Kidney (tissue), 14 donors: ENCODE measurements around the gene PLEK. TPM values are rescaled to one million over a fixed set of nuclear protein-coding genes. Genes with fewer than 3 reads are reported as not detected.
"Not testable (repeated sequence)": the region's sequence is repeated elsewhere in the genome, so short reads cannot be mapped to it uniquely, and the experiment has no call there.

Source experiments
- DNase-seq, 5 donors: peaks; one replicate each; pipeline ENCODE4 v3.0.0-alpha.2; 2013 to 2020
- FAIRE-seq: peaks from 2 replicates; lab custom pipeline; 2012; peaks lifted over from hg19 to GRCh38; lab: Jason Lieb, UNC
- H3K27ac ChIP-seq, 2 donors: one replicate each; pipeline ENCODE4 v1.7.0; 2013; ENCODE audit warnings: low read depth in 2 of 2, low read length in 2 of 2, inconsistent platforms in 1 of 2
- H3K27me3 ChIP-seq: one replicate; pipeline ENCODE4 v1.7.1; 2013; ENCODE audit warnings: low read length, inconsistent platforms; ENCODE audit not compliant: control insufficient read depth, insufficient read depth
- H3K36me3 ChIP-seq, 3 donors: one replicate each; pipeline versions ENCODE4 v1.7.0 to v1.7.1; 2013; ENCODE audit warnings: low read length in 3 of 3, control low read depth in 1 of 3, inconsistent platforms in 1 of 3; ENCODE audit not compliant: insufficient read depth in 3 of 3, control insufficient read depth in 2 of 3
- H3K4me1 ChIP-seq, 3 donors: one replicate each; pipeline versions ENCODE4 v1.7.0 to v1.7.1; 2013; ENCODE audit warnings: low read length in 3 of 3, inconsistent platforms in 1 of 3, low read depth in 1 of 3; ENCODE audit not compliant: control insufficient read depth in 2 of 3, insufficient read depth in 2 of 3
- H3K4me3 ChIP-seq, 3 donors: one replicate each; pipeline versions ENCODE4 v1.7.0 to v1.8.1; 2013; ENCODE audit warnings: low read length in 3 of 3, control low read depth in 1 of 3, inconsistent platforms in 1 of 3
- H3K9ac ChIP-seq, 3 donors: one replicate each; pipeline versions ENCODE4 v1.7.0 to v1.7.1; 2013; ENCODE audit warnings: low read length in 3 of 3, control low read depth in 1 of 3, inconsistent platforms in 1 of 3
- H3K9me3 ChIP-seq, 3 donors: one replicate each; pipeline versions ENCODE4 v1.7.0 to v1.7.1; 2013; ENCODE audit warnings: low read length in 3 of 3, control low read depth in 1 of 3, inconsistent platforms in 1 of 3; ENCODE audit not compliant: control insufficient read depth in 2 of 3, insufficient read depth in 1 of 3
- intact Hi-C: fragments of 100-400 bp; cut with DNase I; formaldehyde crosslinking; loops from one replicate; pipeline ENCODE4 v1.11.1; 2022
- polyA plus RNA-seq: library from polyadenylated mRNA; stranded (reverse); fragments of 350-450 nt; fragmentation: Illumina TruSeq; extraction: RNeasy Lipid Tissue Mini Kit (QIAGEN cat#74804); gene quantifications from one replicate; pipeline ENCODE4 v1.2.3, GENCODE V29; 2014; ENCODE audit warnings: low read depth, low replicate concordance; ENCODE audit not compliant: insufficient read depth
- total RNA-seq: library from RNA; stranded (reverse); fragmentation: NEBNext Ultra II Directional; extraction: Animal tissue kit (Norgen Biotek cat#: 25700); gene quantifications from one replicate; pipeline ENCODE4 v1.2.1, GENCODE V29; 2021
- TF ChIP-seq, protein P1 (sequence below): IDR thresholded peaks from 3 replicates; pipeline ENCODE4 v1.5.1; 2012; ENCODE audit warnings: mild to moderate bottlenecking, moderate library complexity, borderline replicate concordance; ENCODE audit not compliant: insufficient read depth; ENCODE audit errors: extremely low read depth
- donor health status: control.
- donor health status: control.
- donor health status: control.
- donor health status: control.
- donor health status: control.
- donor health status: DM: yes; HTN: yes; CAD: no.
- donor health status: Normal renal cell carcinoma (clear cell type).

PLEK gene
- total and polyA plus RNA-seq, 2 donors from 2014 or later, result 2.8 to 17.3 TPM

- Histone ChIP-seq H3K27ac (no peak overlapping the region), H3K4me1 (no peaks in the 10 kb centered on the region), H3K9me3 (no peaks in the 10 kb centered on the region), H3K9ac (no peak overlapping the region), H3K4me3 (no peak overlapping the region), H3K27me3 (no peaks in the 10 kb centered on the region), H3K36me3 (no peaks in the 10 kb centered on the region)
- TF ChIP-seq, protein P1, sequence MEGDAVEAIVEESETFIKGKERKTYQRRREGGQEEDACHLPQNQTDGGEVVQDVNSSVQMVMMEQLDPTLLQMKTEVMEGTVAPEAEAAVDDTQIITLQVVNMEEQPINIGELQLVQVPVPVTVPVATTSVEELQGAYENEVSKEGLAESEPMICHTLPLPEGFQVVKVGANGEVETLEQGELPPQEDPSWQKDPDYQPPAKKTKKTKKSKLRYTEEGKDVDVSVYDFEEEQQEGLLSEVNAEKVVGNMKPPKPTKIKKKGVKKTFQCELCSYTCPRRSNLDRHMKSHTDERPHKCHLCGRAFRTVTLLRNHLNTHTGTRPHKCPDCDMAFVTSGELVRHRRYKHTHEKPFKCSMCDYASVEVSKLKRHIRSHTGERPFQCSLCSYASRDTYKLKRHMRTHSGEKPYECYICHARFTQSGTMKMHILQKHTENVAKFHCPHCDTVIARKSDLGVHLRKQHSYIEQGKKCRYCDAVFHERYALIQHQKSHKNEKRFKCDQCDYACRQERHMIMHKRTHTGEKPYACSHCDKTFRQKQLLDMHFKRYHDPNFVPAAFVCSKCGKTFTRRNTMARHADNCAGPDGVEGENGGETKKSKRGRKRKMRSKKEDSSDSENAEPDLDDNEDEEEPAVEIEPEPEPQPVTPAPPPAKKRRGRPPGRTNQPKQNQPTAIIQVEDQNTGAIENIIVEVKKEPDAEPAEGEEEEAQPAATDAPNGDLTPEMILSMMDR, result no peak
- DNase-seq, result no peak
- intact Hi-C loops, result no loop called here
- FAIRE-seq, result no peak
Observed at GRCh38 chr2:68390586-68390985, 25.5 kb downstream of the PLEK start.

GRCh38 chr2:68391099-68391498 is 26.0 kb downstream of the PLEK start:
- Histone ChIP-seq H3K4me3 (no peak overlapping the region), H3K36me3 (no peaks in the 10 kb centered on the region), H3K9me3 (no peaks in the 10 kb centered on the region), H3K27me3 (no peaks in the 10 kb centered on the region), H3K9ac (no peak overlapping the region), H3K4me1 (no peaks in the 10 kb centered on the region), H3K27ac (no peak overlapping the region)
- DNase-seq (no peak), FAIRE-seq (no peak)
- intact Hi-C loops, result no loop called here
- TF ChIP-seq, protein P1, result no peak

DNA sequence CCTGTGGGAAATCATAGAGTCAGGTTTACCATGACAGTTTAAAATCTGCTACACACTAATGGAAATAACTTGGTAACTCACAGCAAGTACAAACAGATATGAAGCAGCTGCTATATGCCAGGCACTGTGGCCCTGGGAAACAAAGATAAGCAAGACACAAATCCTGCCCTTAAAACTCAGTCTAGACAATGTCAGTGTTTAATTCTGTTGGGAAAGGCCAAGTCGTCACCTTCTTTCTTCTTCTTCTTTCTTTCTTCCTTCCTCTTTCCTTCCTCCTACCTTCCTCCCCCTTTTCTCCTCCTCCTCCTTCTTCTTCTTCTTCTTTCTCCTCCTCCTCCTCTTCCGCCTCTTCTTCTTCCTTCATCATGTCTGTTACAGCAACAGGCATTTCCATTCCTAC is 26.8 kb downstream of the PLEK start:
- intact Hi-C loops, result no loop called here
- no peak for DNase-seq
- no peak overlapping the region for H3K9ac ChIP-seq
- no peaks in the 10 kb centered on the region for H3K9me3 ChIP-seq
- H3K36me3 ChIP-seq, result no peaks in the 10 kb centered on the region
- H3K27me3 ChIP-seq, result no peaks in the 10 kb centered on the region
- H3K27ac ChIP-seq, result no peak overlapping the region
- no peaks in the 10 kb centered on the region for H3K4me1 ChIP-seq
- TF ChIP-seq, protein P1, result no peak
- FAIRE-seq, result no peak
- H3K4me3 ChIP-seq, result no peak overlapping the region

DNA sequence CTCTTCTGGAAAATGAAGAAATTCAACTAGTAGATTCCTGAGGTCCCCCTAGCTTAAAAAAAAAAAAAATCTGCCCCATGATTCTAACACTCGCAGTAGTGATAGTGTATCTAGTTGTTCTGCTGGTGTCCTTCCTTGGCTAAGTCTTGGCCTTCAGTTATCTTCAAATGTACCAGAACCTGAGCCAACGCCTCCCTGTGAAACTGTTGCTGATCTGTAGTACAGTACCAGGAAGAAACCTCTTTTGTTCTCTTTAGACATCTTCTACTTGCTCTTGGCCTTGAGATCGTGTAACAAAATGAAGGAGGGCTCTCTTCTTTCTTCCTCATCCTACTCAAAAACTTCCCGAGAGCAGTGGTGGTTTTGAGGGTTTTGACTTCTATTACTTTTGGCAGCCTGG is 31.0 kb downstream of the PLEK start:
- FAIRE-seq (no peak), DNase-seq (no peak)
- TF ChIP-seq, protein P1, result no peak
- Histone ChIP-seq H3K27ac (no peak overlapping the region), H3K27me3 (no peaks in the 10 kb centered on the region), H3K9ac (no peak overlapping the region), H3K4me3 (no peak overlapping the region), H3K4me1 (no peaks in the 10 kb centered on the region), H3K36me3 (no peaks in the 10 kb centered on the region), H3K9me3 (no peaks in the 10 kb centered on the region)
- intact Hi-C loops, result no loop called here

- DNase-seq, intact Hi-C loops, H3K27me3 ChIP-seq, FAIRE-seq, H3K4me3 ChIP-seq, H3K36me3 ChIP-seq, H3K9ac ChIP-seq, H3K4me1 ChIP-seq, H3K27ac ChIP-seq, H3K9me3 ChIP-seq: not testable (repeated sequence)
Observed at GRCh38 chr2:68397704-68398263, 32.7 kb downstream of the PLEK start.
